NOMO-1 (cell line): ENCODE results near the gene SHISA9.

ENCODE experiments used
- DNase-seq, 2 experiments: peaks; one replicate each; lab custom pipeline; 2025; ENCODE audit not compliant: unreplicated experiment in 2 of 2; lab: John Stamatoyannopoulos, UW

Gene SHISA9

DNA sequence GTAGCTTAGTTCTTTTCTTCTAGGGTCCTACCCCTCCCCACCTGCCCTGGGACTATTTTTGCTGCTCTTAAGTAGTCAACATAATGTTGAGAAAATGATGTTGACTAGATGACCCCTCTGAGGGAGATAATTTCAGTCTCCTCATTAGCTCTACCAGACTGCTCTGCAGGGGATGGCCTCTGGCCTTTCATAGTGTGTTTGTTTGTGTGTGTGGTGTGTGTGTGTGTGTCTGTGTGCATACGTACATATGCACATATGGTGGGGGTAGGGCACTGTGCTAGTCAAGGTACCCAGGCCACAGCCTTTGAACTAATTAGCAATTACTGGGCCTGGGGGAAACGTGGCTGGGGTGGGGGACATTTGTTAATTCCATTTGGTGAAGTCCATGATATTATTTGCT, 254.0 kb downstream of the SHISA9 start:
- no peak for DNase-seq

DNA sequence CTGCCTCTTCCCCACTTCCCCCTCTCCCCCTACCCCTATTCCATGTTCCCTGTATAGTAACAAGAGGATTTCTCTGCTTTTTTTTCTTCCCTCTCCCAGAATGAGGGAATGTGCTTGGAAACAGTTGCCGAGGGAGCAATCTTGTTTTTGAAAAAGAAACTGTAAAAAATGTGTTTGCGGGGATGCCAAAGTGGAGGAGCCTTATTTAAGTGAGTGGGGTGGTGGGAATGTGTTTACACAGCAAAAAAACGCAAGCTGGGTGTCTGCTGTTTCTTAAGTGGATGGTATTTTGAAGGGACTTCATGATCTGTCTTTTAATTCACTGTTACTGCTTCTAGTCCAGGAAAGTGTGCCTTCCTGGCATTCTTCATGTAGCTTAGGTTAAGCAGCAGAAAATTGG, 254.4 kb downstream of the SHISA9 start:
- DNase-seq: no peak

DNA sequence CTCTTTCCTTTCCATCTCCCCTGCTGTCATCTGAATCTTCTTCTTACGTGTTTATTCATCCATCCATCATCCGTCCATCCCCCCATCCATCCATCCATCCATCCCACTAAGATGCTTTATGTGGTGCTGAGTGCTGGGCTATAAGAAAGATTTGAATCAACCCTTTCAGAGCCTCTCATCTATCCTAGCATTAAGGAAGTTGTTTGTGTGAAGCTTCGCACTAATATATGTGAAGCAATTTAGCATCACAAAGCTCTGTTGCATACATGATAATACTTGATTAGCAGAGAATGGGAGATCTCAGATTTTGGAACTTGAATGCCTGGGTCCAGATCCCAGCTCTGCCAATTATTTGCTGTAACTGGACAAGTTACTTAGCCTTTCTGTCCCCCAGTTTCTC, 255.7 kb downstream of the SHISA9 start:
- DNase-seq: no peak

DNA sequence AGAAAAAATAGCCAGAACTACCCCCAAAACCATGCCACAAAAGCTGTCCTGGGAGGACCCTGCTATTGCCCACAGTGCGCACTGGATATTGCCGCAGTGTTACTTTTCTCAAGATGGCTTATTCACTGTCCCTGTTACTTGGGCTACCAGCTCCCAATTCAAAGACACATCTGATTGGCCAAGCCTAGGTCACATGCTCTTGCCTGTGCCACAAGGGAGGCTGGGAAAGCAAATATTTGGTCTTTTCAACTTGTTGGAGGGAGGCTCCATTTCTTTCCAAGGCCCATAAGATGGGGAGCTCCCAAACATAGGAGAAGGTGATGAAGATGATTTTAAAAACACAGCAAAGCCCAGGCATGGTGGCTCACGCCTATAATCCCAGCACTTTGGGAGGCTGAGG, 257.0 kb downstream of the SHISA9 start:
- DNase-seq: no peak

DNA sequence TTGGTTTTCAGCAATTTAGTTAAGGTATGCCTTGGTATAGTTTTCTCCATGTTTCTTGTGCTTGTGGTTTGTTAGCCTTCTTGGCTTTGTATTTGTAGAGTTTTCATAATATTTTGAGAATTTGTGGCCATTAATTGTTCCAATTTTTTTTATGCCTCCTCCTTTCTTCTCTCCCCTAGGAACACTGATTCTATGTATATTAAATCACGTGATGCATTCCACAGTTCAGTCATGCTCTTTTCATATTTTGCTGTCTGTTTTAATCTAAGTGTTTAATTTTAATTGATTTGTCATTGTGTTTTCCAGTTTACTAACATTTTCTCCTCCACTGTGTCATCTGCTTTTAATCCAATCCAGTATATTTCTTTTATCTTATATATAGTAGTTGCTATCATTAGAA, 263.6 kb downstream of the SHISA9 start:
- DNase-seq: no peak

DNA sequence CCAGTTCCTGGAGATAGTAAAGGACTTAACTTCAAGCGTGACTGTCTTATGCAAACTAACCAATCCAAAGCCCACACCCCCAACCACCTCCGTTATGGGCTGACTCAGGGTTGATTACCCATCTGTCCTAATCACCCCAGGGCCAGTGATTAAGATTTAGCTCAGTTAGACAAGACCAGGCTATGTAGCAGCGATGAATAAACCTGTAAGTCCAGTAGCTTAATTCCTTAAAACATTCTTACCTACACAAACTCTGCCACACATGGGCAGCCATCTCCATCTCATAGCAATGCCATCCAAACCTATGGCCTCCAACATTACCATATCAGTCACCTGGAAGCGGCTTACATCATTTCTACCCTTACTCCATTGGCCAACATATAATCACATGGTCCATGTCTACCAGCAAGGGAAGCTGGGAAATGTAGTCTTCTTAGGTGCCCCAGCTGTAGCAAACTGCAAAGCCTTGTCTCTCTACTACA, 266.7 kb downstream of the SHISA9 start:
- no peak for DNase-seq

DNA sequence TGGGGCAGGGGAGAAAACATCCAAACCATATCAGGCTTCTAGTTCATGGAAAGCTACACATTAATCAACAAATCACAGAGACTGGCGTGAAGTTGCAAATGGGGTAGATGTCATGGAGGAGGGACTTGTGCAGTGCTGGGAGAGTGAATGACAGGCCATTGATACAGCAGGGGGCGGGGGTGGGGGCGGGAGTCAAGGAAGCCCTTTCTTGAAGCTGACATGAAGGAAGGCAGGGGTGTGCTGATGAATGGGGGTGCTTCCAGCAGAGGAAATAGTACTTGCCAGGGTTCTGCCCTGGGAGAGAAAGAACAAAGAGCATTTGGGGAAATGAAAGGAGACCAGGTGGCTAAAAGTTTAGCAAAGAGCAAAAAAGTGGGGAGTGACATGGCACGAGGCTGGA, 269.9 kb downstream of the SHISA9 start:
- DNase-seq: no peak

DNA sequence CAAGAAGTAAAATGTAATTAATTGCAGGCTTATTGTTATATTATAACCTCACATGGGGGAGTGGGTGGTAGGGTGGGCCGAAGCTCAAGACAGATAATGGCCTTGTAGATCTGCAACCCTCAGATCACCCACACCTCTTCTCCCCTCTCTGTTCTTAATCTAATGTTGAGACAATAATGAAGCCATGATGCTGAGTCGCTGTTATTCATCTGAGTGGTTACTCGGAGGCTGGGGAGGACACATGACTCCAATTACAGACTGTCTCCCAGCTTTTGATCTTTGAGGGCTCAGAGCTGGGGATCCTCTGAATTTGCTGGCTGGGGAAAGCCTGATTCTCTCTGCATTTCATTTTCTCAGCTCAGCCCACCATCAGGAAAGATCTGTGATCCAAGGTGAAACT, 275.3 kb downstream of the SHISA9 start:
- no peak for DNase-seq

DNA sequence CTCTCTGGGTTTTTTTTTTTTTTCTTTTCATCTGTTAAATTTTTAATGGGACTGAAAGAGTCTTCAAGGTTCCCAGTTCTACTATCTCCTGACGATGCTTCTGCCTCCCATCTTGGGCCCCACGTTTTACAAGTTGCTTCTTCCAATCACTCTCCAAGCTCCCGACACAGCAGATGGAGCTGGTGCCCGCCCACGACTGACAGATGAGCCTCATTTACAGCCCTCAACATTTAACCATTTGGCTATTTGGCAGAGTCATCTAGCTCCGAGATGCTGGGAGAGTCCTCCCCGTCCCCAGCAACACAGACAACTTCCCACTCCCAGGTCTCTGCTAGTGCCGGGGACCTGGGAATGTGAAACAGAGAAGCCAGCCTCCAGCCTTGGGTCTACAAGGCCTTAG, 276.9 kb downstream of the SHISA9 start:
- DNase-seq: no peak

DNA sequence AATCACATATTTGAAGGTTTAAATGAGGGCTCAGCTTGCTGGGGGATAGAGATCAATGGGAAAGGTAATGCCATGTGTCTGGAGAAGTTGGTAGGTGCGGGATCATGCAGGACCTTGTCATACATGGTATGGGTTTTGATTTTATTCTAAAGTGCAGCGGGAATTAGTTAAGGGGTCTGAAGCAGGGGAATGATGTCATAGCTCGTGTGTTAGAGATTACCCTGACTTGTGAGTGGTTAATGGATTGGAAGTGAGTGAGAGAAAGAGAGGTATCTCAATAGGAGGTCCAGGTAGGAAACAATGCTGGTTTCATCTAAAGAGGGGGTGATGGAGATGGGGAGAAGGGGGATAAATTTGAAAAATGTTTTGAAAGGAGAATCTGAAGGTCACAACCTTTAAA, 280.0 kb downstream of the SHISA9 start:
- DNase-seq: no peak

DNA sequence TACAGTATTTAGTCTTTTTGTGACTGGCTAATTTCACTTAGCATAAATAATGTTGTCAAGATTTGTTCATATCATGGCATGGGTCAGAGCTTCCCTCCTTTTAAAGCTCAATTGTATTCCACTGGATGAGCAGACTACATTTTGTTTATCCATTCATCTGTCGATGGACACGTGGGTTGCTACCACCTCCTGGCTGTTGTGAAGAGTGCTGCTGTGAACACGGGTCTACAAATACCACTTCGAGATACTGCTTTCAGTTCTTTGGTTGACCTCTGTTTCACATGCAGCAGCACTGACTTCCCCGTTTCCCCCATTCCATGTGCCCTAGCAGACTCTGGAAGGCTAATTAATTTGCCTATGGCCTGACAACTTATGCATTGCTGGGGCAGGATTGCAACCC, 285.4 kb downstream of the SHISA9 start:
- DNase-seq: no peak

DNA sequence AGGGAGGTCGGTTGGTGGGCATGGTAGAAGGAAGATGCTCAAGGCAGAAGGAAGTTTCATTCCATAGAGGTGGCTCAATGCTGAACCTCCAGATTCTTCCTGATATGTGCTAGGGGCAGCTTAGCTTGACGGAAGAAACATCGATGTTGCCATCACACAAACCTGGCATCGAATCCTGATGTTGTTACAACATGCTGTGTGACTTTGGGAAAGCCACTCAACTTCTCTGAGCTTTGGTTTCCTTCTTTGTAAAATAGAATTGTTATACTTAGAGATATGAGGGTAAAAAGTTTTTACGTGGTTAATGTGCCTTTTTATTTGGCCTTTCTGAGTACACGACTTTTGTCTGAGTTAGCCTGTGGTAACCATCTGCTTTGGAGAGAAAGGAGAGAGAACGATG, 287.9 kb downstream of the SHISA9 start:
- no peak for DNase-seq

DNA sequence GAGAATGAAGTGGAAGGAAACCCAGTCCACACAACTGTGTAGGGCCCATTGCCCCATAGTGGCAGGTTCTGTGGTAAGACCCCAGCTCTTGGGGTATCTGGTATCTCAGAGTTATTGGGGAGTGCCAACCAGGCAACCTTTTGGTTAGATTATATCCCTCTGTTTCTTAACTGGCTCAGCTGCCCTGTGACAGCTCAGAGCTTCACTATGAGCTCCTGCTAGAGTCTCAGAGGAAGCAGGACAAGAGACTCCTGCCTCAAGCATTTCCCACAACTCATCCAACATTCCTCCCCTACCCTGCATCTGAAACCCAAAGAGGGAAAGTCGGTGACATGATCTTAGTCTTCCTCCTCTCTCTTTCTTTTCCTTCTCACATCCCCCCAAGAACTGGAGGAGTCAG, 292.3 kb downstream of the SHISA9 start:
- DNase-seq: no peak

DNA sequence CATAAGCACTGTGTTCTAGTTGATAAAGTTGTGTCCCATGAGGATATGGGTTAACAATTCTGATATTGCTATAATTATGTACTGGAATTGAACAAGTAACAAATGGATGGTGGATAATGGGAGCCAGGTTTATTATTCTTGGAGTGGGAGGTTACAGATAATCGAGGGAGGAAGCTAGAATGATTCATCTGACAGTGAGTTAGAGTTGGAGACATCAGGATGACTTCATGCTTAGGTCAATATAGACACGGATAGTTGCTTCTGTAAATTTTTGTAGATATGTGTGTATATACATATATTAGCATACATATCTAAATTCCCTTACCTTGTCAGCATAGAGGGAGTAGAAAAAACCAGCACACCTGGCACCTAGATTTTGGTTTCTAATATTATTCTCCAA, 293.4 kb downstream of the SHISA9 start:
- DNase-seq: no peak

DNA sequence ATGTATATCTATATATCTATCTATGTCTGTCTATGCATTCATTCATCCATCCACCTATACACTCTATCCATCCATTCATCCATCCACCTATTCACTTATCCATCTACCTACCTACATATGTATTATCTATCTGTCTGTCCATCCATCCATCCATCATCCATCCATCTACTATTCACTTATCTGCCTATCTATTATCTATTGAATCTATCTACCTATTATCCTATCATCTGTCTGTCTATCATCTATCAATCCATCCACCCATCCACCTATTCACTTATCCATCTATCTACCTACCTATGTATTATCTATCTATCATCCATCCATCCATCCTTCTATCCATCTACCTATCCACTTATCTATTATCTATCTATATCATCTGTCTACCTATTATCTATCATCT, 302.3 kb downstream of the SHISA9 start:
- DNase-seq: no peak

DNA sequence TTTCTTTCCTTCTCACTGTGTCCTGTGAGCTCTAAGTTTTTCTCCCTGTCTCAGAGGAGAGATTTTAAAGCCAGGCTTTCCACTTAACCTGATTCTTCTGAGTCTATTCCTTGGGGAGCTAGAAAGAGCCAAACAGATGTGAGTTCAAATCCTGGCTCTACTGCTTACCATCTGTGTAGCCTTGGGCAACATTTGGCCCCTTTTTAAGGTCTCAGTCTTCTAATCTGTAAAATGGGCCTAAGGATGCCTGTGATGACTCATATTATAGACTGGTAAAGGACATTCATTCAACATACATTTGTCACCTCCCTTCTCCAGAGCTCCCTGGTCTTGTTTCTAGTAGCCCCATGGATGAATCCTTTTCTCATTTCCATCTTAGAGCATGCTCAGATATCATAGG, 304.0 kb downstream of the SHISA9 start:
- DNase-seq: no peak

DNA sequence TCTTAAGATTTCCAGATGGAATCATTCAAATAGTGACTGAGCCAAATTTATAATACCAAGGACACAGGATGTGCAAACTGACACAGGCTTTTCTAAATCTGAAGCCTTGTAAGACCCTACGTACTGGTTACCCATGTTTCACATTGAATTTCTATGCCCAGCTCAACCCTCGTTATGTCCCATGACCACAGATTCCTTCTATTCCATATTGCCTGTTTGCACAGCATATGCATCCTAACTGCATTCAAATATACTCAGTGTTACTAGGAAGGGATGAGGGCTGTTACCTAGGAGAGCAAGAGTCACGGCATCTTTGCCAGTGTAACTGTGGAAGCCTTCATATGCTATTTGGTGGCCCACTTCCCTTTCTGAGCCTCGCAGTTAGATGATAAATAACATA, 305.2 kb downstream of the SHISA9 start:
- DNase-seq: no peak

DNA sequence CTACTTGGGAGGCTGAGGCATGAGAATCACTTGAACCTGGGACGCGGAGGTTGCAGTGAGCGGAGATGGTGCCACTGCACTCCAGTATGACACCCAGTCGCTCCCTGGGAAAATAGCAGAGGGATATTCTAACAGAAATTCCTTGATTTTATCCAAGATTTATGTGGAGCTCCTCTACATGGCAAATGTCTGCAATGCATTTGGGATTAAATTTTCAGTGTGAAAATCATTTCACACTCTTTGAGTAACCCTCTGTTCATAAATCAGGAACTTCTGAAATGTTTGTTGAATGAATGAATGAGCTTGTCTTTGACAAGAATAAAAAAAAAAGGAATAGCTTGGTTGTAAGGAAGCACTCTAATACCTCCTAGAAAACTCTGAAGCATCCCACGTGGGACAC, 305.8 kb downstream of the SHISA9 start:
- DNase-seq: no peak

DNA sequence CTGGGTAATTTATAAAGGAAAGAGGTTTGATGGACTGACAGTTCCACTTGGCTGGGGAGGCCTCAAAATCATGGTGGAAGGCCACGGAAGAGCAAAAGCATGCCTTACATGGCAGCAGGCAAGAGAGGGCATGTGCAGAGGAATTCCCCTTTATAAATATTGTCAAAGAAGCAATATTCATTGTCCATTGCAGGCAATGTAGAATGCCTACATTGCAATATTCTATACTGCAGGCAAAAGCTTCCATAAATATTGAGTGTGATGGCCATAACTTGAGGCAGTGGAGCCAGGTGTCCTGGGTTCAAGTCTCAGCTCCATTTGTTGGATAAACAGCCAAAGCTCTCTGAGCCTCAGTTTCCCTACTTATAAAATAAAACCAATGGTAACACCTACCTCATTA, 322.3 kb downstream of the SHISA9 start:
- DNase-seq: no peak

DNA sequence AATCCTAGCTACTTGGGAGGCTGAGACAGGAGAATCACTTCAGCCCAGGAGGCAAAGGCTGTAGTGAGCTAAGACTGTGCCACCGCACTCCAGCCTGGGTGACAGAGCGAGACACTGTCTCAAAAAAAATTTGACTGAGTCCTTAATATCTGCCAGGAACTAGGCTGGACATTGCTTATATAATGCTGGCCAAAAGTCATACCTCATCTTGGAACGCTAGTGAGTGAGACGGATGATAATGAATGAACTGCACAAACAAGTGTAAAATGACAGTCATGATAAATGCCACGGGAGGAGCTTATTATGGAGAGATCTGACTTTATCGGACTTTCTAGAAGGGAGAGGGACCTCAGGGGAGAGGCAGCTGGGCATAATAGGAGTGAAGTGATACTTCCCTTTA, 327.6 kb downstream of the SHISA9 start:
- DNase-seq: no peak

DNA sequence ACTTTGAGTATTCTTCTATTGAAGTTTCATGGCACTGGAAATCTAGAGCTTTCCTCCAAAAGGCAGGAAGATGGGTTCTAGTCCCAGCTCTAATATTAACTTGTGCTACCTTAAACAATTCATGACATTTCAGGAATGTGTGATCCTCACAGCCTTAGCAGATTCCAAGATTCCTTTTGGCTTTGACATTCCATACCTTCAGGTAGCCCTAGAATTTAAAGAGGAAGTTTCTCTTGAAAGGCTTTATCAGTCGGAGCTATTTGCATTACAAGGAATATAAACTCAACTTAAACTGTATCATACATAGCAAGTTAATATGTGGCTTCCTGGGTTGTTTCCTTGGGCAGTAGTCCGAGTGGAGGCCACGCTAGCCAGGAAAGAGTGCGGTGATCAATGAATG, 330.0 kb downstream of the SHISA9 start:
- no peak for DNase-seq

DNA sequence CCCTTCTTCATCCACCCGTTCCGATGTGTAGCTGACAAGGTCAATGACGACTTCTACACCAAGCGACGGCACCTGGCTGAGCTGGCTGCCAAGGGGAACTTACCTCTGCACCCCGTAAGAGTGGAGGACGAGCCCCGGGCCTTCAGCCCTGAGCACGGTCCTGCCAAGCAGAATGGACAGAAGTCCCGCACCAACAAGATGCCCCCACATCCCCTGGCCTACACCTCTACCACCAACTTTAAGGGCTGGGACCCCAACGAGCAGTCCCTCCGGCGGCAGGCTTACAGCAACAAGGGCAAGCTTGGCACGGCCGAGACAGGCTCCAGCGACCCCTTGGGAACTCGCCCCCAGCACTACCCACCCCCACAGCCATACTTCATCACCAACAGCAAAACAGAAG, 333.6 kb downstream of the SHISA9 start:
- no peak for DNase-seq

DNA sequence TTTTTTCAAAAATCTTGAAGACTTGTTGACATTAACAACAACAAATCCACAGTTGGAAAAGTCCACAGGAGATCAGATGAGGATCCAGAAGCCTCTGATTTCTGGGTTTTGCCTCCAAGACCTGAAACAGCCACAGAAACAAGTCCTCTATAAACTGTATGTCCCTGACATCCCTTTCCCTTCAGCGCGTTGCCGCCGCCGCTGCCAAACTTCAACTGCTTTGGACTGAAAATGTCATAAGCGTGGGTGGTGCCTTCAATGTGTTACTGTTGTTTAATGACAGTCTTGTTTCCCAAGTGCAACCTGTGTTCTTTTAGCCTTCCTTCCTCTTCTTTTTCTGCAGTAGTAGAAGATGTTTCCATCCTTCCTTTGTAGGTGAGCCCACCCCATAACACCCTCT, 334.9 kb downstream of the SHISA9 start:
- DNase-seq: no peak

DNA sequence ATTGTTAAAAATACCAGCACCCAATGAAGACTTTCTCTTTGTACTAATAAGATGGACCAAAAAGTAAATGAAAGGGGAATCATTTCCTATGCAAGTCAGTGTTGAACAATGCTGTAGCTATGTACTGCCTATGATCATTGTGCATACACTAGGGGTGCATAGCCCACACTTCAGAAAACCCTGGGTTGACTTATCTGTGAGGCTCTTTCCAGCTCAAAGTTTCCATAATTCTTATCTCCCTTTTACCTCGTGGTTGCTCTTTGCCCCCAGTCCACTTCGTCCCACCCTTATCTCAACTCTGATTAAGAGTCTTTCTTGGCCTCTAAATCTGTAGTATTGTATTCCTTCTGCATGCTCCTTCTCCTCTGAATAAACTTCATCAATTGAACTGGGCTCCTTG, 336.8 kb downstream of the SHISA9 start:
- DNase-seq: no peak
